Fibroblast of skin of back (primary cell): ENCODE results near the gene CFAP54.
A peak's percentile ranks its signal among the peaks of the same experiment; 100 is the strongest.
"Not testable (repeated sequence)": the region's sequence is repeated elsewhere in the genome, so short reads cannot be mapped to it uniquely, and the experiment has no call there.

Source experiments
- DNase-seq: peaks from one replicate; pipeline ENCODE4 v3.0.0-alpha.2; 2013

The CFAP54 gene

GRCh38 chr12:96513681-96514080 is 24.3 kb downstream of the CFAP54 start:
- no peak for DNase-seq

- no peak for DNase-seq
Measured at GRCh38 chr12:96514328-96514727, 25.0 kb downstream of the CFAP54 start.

GRCh38 chr12:96516472-96517430 is 27.4 kb downstream of the CFAP54 start:
- peak; percentile 64 for DNase-seq

GRCh38 chr12:96520767-96521166 is 31.4 kb downstream of the CFAP54 start:
- DNase-seq: peak; percentile 52

GRCh38 chr12:96521895-96522682 is 32.7 kb downstream of the CFAP54 start:
- DNase-seq: no peak

GRCh38 chr12:96522690-96523089 is 33.3 kb downstream of the CFAP54 start:
- no peak for DNase-seq

GRCh38 chr12:96526110-96526509 is 36.7 kb downstream of the CFAP54 start:
- no peak for DNase-seq

GRCh38 chr12:96529912-96530311 is 40.5 kb downstream of the CFAP54 start:
- DNase-seq: no peak

GRCh38 chr12:96534339-96534738 is 45.0 kb downstream of the CFAP54 start:
- no peak for DNase-seq

- no peak for DNase-seq
Measured at GRCh38 chr12:96548384-96548783, 59.0 kb downstream of the CFAP54 start.

- no peak for DNase-seq
Measured at GRCh38 chr12:96549341-96549740, 60.0 kb downstream of the CFAP54 start.

GRCh38 chr12:96570579-96570978 is 81.2 kb downstream of the CFAP54 start:
- DNase-seq: no peak

- DNase-seq: peak; percentile 17
Measured at GRCh38 chr12:96571101-96571862, 81.9 kb downstream of the CFAP54 start.

GRCh38 chr12:96578526-96579125 is 89.2 kb downstream of the CFAP54 start:
- peak; percentile 61 for DNase-seq

- DNase-seq: peak; percentile 4
Measured at GRCh38 chr12:96585977-96586376, 96.6 kb downstream of the CFAP54 start.

- peak; percentile 6 for DNase-seq
Measured at GRCh38 chr12:96587691-96588090, 98.3 kb downstream of the CFAP54 start.

GRCh38 chr12:96590970-96591369 is 101.6 kb downstream of the CFAP54 start:
- no peak for DNase-seq

GRCh38 chr12:96604374-96604773 is 115.0 kb downstream of the CFAP54 start:
- not testable (repeated sequence) for DNase-seq

GRCh38 chr12:96605684-96606083 is 116.3 kb downstream of the CFAP54 start:
- DNase-seq: no peak

- no peak for DNase-seq
Measured at GRCh38 chr12:96606134-96606533, 116.8 kb downstream of the CFAP54 start.

- DNase-seq: no peak
Measured at GRCh38 chr12:96606644-96607043, 117.3 kb downstream of the CFAP54 start.

- peak; percentile 4 for DNase-seq
Measured at GRCh38 chr12:96617178-96617577, 127.8 kb downstream of the CFAP54 start.
